ENCODE measurements around the gene CD274.
"Not testable (repeated sequence)": the region's sequence is repeated elsewhere in the genome, so short reads cannot be mapped to it uniquely, and the experiment has no call there.

CD274 gene

GRCh38 chr9:5470816-5471215 lies 20.5 kb downstream of the CD274 start:
- no peak for DNase-seq (ENCODE audit: low spot score)
- CTCF ChIA-PET: no interaction called here
- H3K27ac ChIP-seq: no peak overlapping the region
- no peak for TF ChIP-seq CTCF (conservative IDR thresholded peaks at IDR 0.05; ENCODE audit: low read depth)
- POLR2A ChIA-PET (ENCODE audit: low non-redundant PET): no interaction called here

GRCh38 chr9:5475611-5476010 lies 25.3 kb downstream of the CD274 start:
- POLR2A ChIA-PET (ENCODE audit: low non-redundant PET); DNase-seq (ENCODE audit: low spot score); CTCF ChIA-PET; H3K27ac ChIP-seq: not testable (repeated sequence)

- ChIA-PET POLR2A (ENCODE audit: low non-redundant PET) (no interaction called here), CTCF (no interaction called here)
- no peak for DNase-seq (ENCODE audit: low spot score)
- H3K27ac ChIP-seq: no peak overlapping the region
- no peak for TF ChIP-seq CTCF (conservative IDR thresholded peaks at IDR 0.05; ENCODE audit: low read depth)
These were observed 27.9 kb downstream of the CD274 start for GRCh38 chr9:5478206-5478605.

- TF ChIP-seq CTCF (conservative IDR thresholded peaks at IDR 0.05; ENCODE audit: low read depth): no peak
- no peak overlapping the region for H3K27ac ChIP-seq
- DNase-seq (ENCODE audit: low spot score): no peak
- ChIA-PET CTCF (no interaction called here), POLR2A (ENCODE audit: low non-redundant PET) (no interaction called here)
These were observed 29.8 kb downstream of the CD274 start for GRCh38 chr9:5479994-5480694.

GRCh38 chr9:5480919-5481318 lies 30.6 kb downstream of the CD274 start:
- TF ChIP-seq CTCF (conservative IDR thresholded peaks at IDR 0.05; ENCODE audit: low read depth): no peak
- POLR2A ChIA-PET (ENCODE audit: low non-redundant PET): no interaction called here
- CTCF ChIA-PET: no interaction called here
- H3K27ac ChIP-seq: no peak overlapping the region
- DNase-seq (ENCODE audit: low spot score): no peak

- CTCF ChIA-PET: interaction anchor here (0.6 kb wide), 1 partner anchor 1083 kb away, joined by 3 read pairs; no protein-coding TSS in a partner anchor
These were observed 31.1 kb downstream of the CD274 start for GRCh38 chr9:5481322-5482040.

More at GRCh38 chr9:5481322-5482040, 31.1 kb downstream of the CD274 start:
- POLR2A ChIA-PET (ENCODE audit: low non-redundant PET): no interaction called here
- no peak overlapping the region for H3K27ac ChIP-seq
- no peak for TF ChIP-seq CTCF (conservative IDR thresholded peaks at IDR 0.05; ENCODE audit: low read depth)
- no peak for DNase-seq (ENCODE audit: low spot score)

Data from RWPE1 (cell line).